ENCODE measurements around the gene TRAIP. TPM values are rescaled to one million over a fixed set of nuclear protein-coding genes. Genes with fewer than 3 reads are reported as not detected.

The TRAIP gene
- polyA plus RNA-seq, 1 donor = 4.8 TPM

GRCh38 chr3:49813497-49814174 lies 42.7 kb downstream of the TRAIP start, which contains the start of gene UBA7:
TSS of gene UBA7 (minus strand) at chr3:49813953. CDS start at chr3:49813787, 166 bp downstream.
- peak; percentile 72 for DNase-seq

GRCh38 chr3:49812916-49813496 lies 43.4 kb downstream of the TRAIP start:
- DNase-seq = no peak

GRCh38 chr3:49807431-49808114 lies 48.8 kb downstream of the TRAIP start:
- DNase-seq = no peak

- no peak for DNase-seq
Observed at GRCh38 chr3:49806850-49807249, 49.5 kb downstream of the TRAIP start.

GRCh38 chr3:49805897-49806701 lies 50.3 kb downstream of the TRAIP start:
- DNase-seq = peak; percentile 88

- peak; percentile 94 for DNase-seq
Observed at GRCh38 chr3:49805367-49805782, 51.0 kb downstream of the TRAIP start.

GRCh38 chr3:49804141-49805041 lies 52.0 kb downstream of the TRAIP start:
- DNase-seq = peak; percentile 31

- peak; percentile 72 for DNase-seq
Observed at GRCh38 chr3:49803465-49804140, 52.8 kb downstream of the TRAIP start.

GRCh38 chr3:49802719-49803464 lies 53.5 kb downstream of the TRAIP start, which contains the start of gene INKA1:
TSS of gene INKA1 (plus strand) at chr3:49803261. CDS start at chr3:49803393, 132 bp downstream.
- DNase-seq = peak; percentile 90

- no peak for DNase-seq
Observed at GRCh38 chr3:49801160-49801559, 55.2 kb downstream of the TRAIP start.

GRCh38 chr3:49799761-49800160 lies 56.6 kb downstream of the TRAIP start, which contains the start of gene CDHR4:
TSS of gene CDHR4 (minus strand) at chr3:49799873. CDS start at chr3:49799812, 61 bp downstream.
- no peak for DNase-seq

GRCh38 chr3:49799105-49799504 lies 57.3 kb downstream of the TRAIP start:
- no peak for DNase-seq

- no peak for DNase-seq
Observed at GRCh38 chr3:49794926-49795905, 61.1 kb downstream of the TRAIP start.

- no peak for DNase-seq
Observed at GRCh38 chr3:49794431-49794830, 61.9 kb downstream of the TRAIP start.

GRCh38 chr3:49793486-49794085 lies 62.8 kb downstream of the TRAIP start:
- no peak for DNase-seq

- DNase-seq = no peak
Observed at GRCh38 chr3:49792371-49793150, 63.8 kb downstream of the TRAIP start.

- DNase-seq = no peak
Observed at GRCh38 chr3:49791571-49791970, 64.8 kb downstream of the TRAIP start.

Data from hindlimb muscle (tissue), 1 donor.